GM19372 (cell line): ENCODE results near the gene CCDC177.
"Not testable (repeated sequence)": the region's sequence is repeated elsewhere in the genome, so short reads cannot be mapped to it uniquely, and the experiment has no call there.

ENCODE experiments used
- ATAC-seq: cut with Tn5 transposase; IDR thresholded peaks from one replicate; pipeline ENCODE4 v1.9.1; 2021; ENCODE audit warnings: mild to moderate bottlenecking, low read depth, moderate library complexity; ENCODE audit not compliant: unreplicated experiment

The CCDC177 gene

GRCh38 chr14:69600304-69600891 lies 25.7 kb upstream of the CCDC177 start:
- ATAC-seq, result no peak

GRCh38 chr14:69599431-69599830 lies 24.8 kb upstream of the CCDC177 start:
- not testable (repeated sequence) for ATAC-seq

GRCh38 chr14:69595336-69595735 lies 20.7 kb upstream of the CCDC177 start:
- no peak for ATAC-seq

- ATAC-seq, result no peak
Measured at GRCh38 chr14:69594846-69595245, 20.2 kb upstream of the CCDC177 start.

- ATAC-seq, result no peak
Measured at GRCh38 chr14:69593018-69593677, 18.5 kb upstream of the CCDC177 start.

GRCh38 chr14:69591317-69591716 lies 16.6 kb upstream of the CCDC177 start:
- no peak for ATAC-seq

- ATAC-seq, result no peak
Measured at GRCh38 chr14:69587389-69587788, 12.7 kb upstream of the CCDC177 start.

- no peak for ATAC-seq
Measured at GRCh38 chr14:69586404-69586803, 11.7 kb upstream of the CCDC177 start.

GRCh38 chr14:69584389-69584788 lies 9.7 kb upstream of the CCDC177 start:
- ATAC-seq, result no peak

GRCh38 chr14:69582829-69583228 lies 8.2 kb upstream of the CCDC177 start:
- no peak for ATAC-seq

- ATAC-seq, result no peak
Measured at GRCh38 chr14:69582212-69582611, 7.5 kb upstream of the CCDC177 start.

GRCh38 chr14:69581316-69581935 lies 6.8 kb upstream of the CCDC177 start:
- ATAC-seq, result no peak

- ATAC-seq, result no peak
Measured at GRCh38 chr14:69580009-69580577, 5.4 kb upstream of the CCDC177 start.

GRCh38 chr14:69579476-69579875 lies 4.8 kb upstream of the CCDC177 start:
- ATAC-seq, result no peak

- ATAC-seq, result no peak
Measured at GRCh38 chr14:69574954-69575295, 254 bp upstream of the CCDC177 start.

- no peak for ATAC-seq
Measured at GRCh38 chr14:69573831-69574262, 824 bp downstream of the CCDC177 start.

- ATAC-seq, result no peak
Measured at GRCh38 chr14:69573205-69573830, 1.4 kb downstream of the CCDC177 start.

GRCh38 chr14:69572841-69573135 lies 1.9 kb downstream of the CCDC177 start:
- ATAC-seq, result no peak

- no peak for ATAC-seq
Measured at GRCh38 chr14:69572030-69572840, 2.4 kb downstream of the CCDC177 start.

GRCh38 chr14:69571449-69572029 lies 3.1 kb downstream of the CCDC177 start:
- ATAC-seq, result no peak
